ENCODE data around the gene WTIP. TPM values are rescaled to one million over a fixed set of nuclear protein-coding genes. Genes with fewer than 3 reads are reported as not detected.

Gene WTIP
- total RNA-seq, 1 experiment from 2014 or later = 32.5 TPM

- Histone ChIP-seq H3T11ph (ENCODE audit: low read length) (no peak overlapping the region), H3K79me1 (ENCODE audit: insufficient read depth, low read depth, low read length, poor library complexity, severe bottlenecking) (no peaks in the 10 kb centered on the region), H3K9me3 (ENCODE audit: control insufficient read depth, low read depth, low read length) (no peaks in the 10 kb centered on the region), H3K18ac (ENCODE audit: insufficient read length, low read depth, low read length) (no peak overlapping the region), H3K23me2 (ENCODE audit: insufficient read length, low read depth, low read length, poor library complexity, severe bottlenecking) (no peaks in the 10 kb centered on the region), H3K23ac (ENCODE audit: insufficient read length, low read depth, low read length) (no peak overlapping the region), H2AFZ (ENCODE audit: low read length) (no peak overlapping the region), H2BK15ac (ENCODE audit: low read depth, low read length) (no peak overlapping the region), H3K4ac (ENCODE audit: low read depth, low read length) (no peak overlapping the region), H3K79me2 (ENCODE audit: insufficient read depth, low read length) (no peaks in the 10 kb centered on the region), H2BK120ac (ENCODE audit: low read depth, low read length, poor library complexity, severe bottlenecking) (no peak overlapping the region), H3K4me2 (ENCODE audit: insufficient read depth, insufficient read length, low read length) (no peak overlapping the region), H4K8ac (replicated peaks; ENCODE audit: insufficient read length, low read depth, low read length) (no peak overlapping the region), H3K27ac (ENCODE audit: insufficient read length, low read depth, low read length) (no peak overlapping the region), H4K20me1 (ENCODE audit: control insufficient read depth, insufficient read depth, insufficient read length) (no peaks in the 10 kb centered on the region), H3K9ac (ENCODE audit: extremely low read depth, insufficient read length, low read length) (no peak overlapping the region), H2BK20ac (ENCODE audit: low read depth, low read length, poor library complexity, severe bottlenecking) (no peak overlapping the region), H2BK12ac (ENCODE audit: insufficient read length, low read depth, low read length) (no peak overlapping the region), H3K4me1 (ENCODE audit: insufficient read depth, low read length) (no peaks in the 10 kb centered on the region), H2AK5ac (ENCODE audit: insufficient read length, low read length) (no peak overlapping the region), H4K91ac (ENCODE audit: insufficient read length, low read depth, low read length) (no peak overlapping the region), H3K56ac (ENCODE audit: insufficient read length, low read depth, low read length) (no peak overlapping the region), H4K5ac (ENCODE audit: insufficient read length, low read depth, low read length) (no peak overlapping the region), H2BK5ac (ENCODE audit: insufficient read length, low read length) (no peak overlapping the region), H3K14ac (ENCODE audit: insufficient read depth, low read length) (no peak overlapping the region), H3K27me3 (ENCODE audit: insufficient read depth, low read length) (no peaks in the 10 kb centered on the region)
- H3K4me3 Mint-ChIP-seq = no peak overlapping the region
- H3K36me3 Mint-ChIP-seq (ENCODE audit: insufficient read depth in 1 of 3, low read depth in 3 of 3) = peaks cover 55 to 88% (median 83%) of the 10 kb centered on the region in 3 experiments
- no peaks in the 10 kb centered on the region for H3K9me3 Mint-ChIP-seq
- H3K27me3 Mint-ChIP-seq (ENCODE audit: low read depth) = no peaks in the 10 kb centered on the region
- no peak for TF ChIP-seq CTCF (conservative IDR thresholded peaks at IDR 0.05)
- 0 out of 7 replicates have a peak overlapping the region, but pooled peaks of 1 of the 3 experiments have one; percentile 70 for H3K27ac Mint-ChIP-seq
- no peak for DNase-seq
- WGBS (ENCODE audit: extremely low coverage, insufficient read length, low lambda C conversion rate) = no CpG with 5 or more reads among the region's 4 CpGs
- peaks cover 4 to 17% of the 10 kb centered on the region in 2 experiments; a peak in 3 of 4 replicates for H3K4me1 Mint-ChIP-seq
Measured at GRCh38 chr19:34457446-34457845, 24.1 kb upstream of the WTIP start.

All from H9 (cell line).